Naive thymus-derived CD4-positive, alpha-beta T cell (primary cell): ENCODE data around the gene EYS. TPM values are rescaled to one million over a fixed set of nuclear protein-coding genes. Genes with fewer than 3 reads are reported as not detected.

Source experiments
- ATAC-seq: fragments of 150-1000 bp; cut with Tn5 transposase; 2 replicates; pipeline ENCODE4 v1.10.0; 2021; ENCODE audit warnings: mild to moderate bottlenecking, moderate library complexity
- CTCF ChIA-PET: fragments of 350-600 bp; sonication (Branson Sonifier 250); formaldehyde crosslinking; loops from one replicate; lab custom pipeline; 2021; ENCODE audit warnings: antibody characterized with exemption; lab: Charles Lee
- POLR2A ChIA-PET: fragments of 350-600 bp; sonication (Branson Sonifier 250); formaldehyde crosslinking; loops from one replicate; lab custom pipeline; 2021; ENCODE audit warnings: antibody characterized with exemption, inconsistent platforms; lab: Charles Lee
- DNase-seq, 9 donors: peaks; one replicate each; pipeline versions ENCODE4 v3.0.0 to v3.0.0-alpha.2; 2020 to 2022; ENCODE audit warnings: mixed read lengths in 1 of 9
- H3K27ac ChIP-seq: one replicate; pipeline ENCODE4 v1.7.0; 2013; ENCODE audit warnings: mild to moderate bottlenecking, low read depth, low read length, moderate library complexity
- H3K27me3 ChIP-seq, 2 donors: one replicate each; pipeline ENCODE4 v1.7.0; 2013; ENCODE audit warnings: low read length in 2 of 2, mild to moderate bottlenecking in 2 of 2, moderate library complexity in 2 of 2; ENCODE audit not compliant: control insufficient read depth in 2 of 2, insufficient read depth in 2 of 2
- H3K36me3 ChIP-seq, 3 experiments: 1 replicate in 2 of 3; 2 replicates in 1 of 3; pipeline ENCODE4 v1.7.0; 2013; ENCODE audit warnings: low read length in 3 of 3, mild to moderate bottlenecking in 3 of 3, moderate library complexity in 1 of 3; ENCODE audit not compliant: insufficient read depth in 3 of 3, control insufficient read depth in 2 of 3
- H3K4me1 ChIP-seq, 2 donors: one replicate each; pipeline ENCODE4 v1.7.0; 2013; ENCODE audit warnings: low read length in 2 of 2, mild to moderate bottlenecking in 2 of 2, moderate library complexity in 1 of 2; ENCODE audit not compliant: control insufficient read depth in 2 of 2, insufficient read depth in 2 of 2
- H3K4me3 ChIP-seq: 2 replicates; pipeline ENCODE4 v1.7.0; 2013; ENCODE audit warnings: mild to moderate bottlenecking, low read length
- H3K9me3 ChIP-seq, 3 experiments: 1 replicate in 2 of 3; 2 replicates in 1 of 3; pipeline ENCODE4 v1.7.0; 2013; ENCODE audit warnings: low read length in 3 of 3; ENCODE audit not compliant: control insufficient read depth in 2 of 3
- H3K27ac Mint-ChIP-seq, 9 donors: one replicate each; pipeline ENCODE4 v1.8.0; 2020 to 2022; ENCODE audit warnings: mixed read lengths in 9 of 9, mild to moderate bottlenecking in 8 of 9, moderate library complexity in 5 of 9, inconsistent platforms in 2 of 9
- H3K27me3 Mint-ChIP-seq, 5 donors: one replicate each; pipeline ENCODE4 v1.8.0; 2021 to 2022; ENCODE audit warnings: mixed read lengths in 5 of 5, mild to moderate bottlenecking in 1 of 5
- H3K36me3 Mint-ChIP-seq, 5 donors: one replicate each; pipeline ENCODE4 v1.8.0; 2020 to 2022; ENCODE audit warnings: mixed read lengths in 5 of 5, mild to moderate bottlenecking in 3 of 5, inconsistent platforms in 1 of 5
- H3K4me1 Mint-ChIP-seq, 7 donors: one replicate each; pipeline ENCODE4 v1.8.0; 2020 to 2022; ENCODE audit warnings: mixed read lengths in 7 of 7, mild to moderate bottlenecking in 3 of 7, inconsistent platforms in 1 of 7
- H3K4me3 Mint-ChIP-seq, 10 donors: one replicate each; pipeline ENCODE4 v1.8.0; 2020 to 2022; ENCODE audit warnings: mild to moderate bottlenecking in 10 of 10, mixed read lengths in 10 of 10, moderate library complexity in 6 of 10, inconsistent platforms in 2 of 10
- H3K9me3 Mint-ChIP-seq, 11 donors: one replicate each; pipeline ENCODE4 v1.8.0; 2020 to 2022; ENCODE audit warnings: mixed read lengths in 11 of 11, mild to moderate bottlenecking in 4 of 11, inconsistent platforms in 1 of 11, moderate library complexity in 1 of 11
- intact Hi-C, 2 donors: fragments of 100-400 bp; cut with micrococcal nuclease; formaldehyde crosslinking; loops; one replicate each; pipeline ENCODE4 v1.15.1; 2023
- polyA plus RNA-seq, 2 donors: library from polyadenylated mRNA; unstranded; fragments of 300-500 nt; fragmentation: Illumina TruSeq; gene quantifications; one replicate each; pipeline ENCODE4 v1.2.3, GENCODE V29; 2021
- total RNA-seq, 6 experiments: library from RNA in 5 of 6; stranded (reverse) in 5 of 6; gene quantifications; 1 replicate in 5 of 6; 2 replicates in 1 of 6; pipeline ENCODE4 v1.2.3 and lab custom pipeline; 2021 to 2026

The EYS gene
- total and polyA plus RNA-seq, 7 experiments from 2014 or later, result 0.07 to 0.21 (median 0.13) TPM; not detected in 4

GRCh38 chr6:64520050-64520449 lies 1187.0 kb downstream of the EYS start:
- Mint-ChIP-seq H3K27ac (no peak overlapping the region), H3K4me3 (no peak overlapping the region), H3K9me3 (peaks cover 0 to 18% (median 9%) of the 10 kb centered on the region in 11 donors), H3K36me3 (peaks cover 0 to 8% (median 0%) of the 10 kb centered on the region in 5 donors), H3K27me3 (no peaks in the 10 kb centered on the region), H3K4me1 (no peaks in the 10 kb centered on the region)
- no peak for DNase-seq
- H3K36me3 ChIP-seq, result no peaks in the 10 kb centered on the region
- intact Hi-C loops, result no loop called here
- no peaks in the 10 kb centered on the region for H3K27me3 ChIP-seq
- H3K4me3 ChIP-seq, result no peak overlapping the region
- no peaks in the 10 kb centered on the region for H3K4me1 ChIP-seq
- POLR2A ChIA-PET, result no interaction called here
- no peak for ATAC-seq
- H3K9me3 ChIP-seq, result no peaks in the 10 kb centered on the region
- H3K27ac ChIP-seq, result no peak overlapping the region
- CTCF ChIA-PET, result no interaction called here

GRCh38 chr6:64516393-64516792 lies 1190.6 kb downstream of the EYS start:
- ChIA-PET CTCF (no interaction called here), POLR2A (no interaction called here)
- no peaks in the 10 kb centered on the region for H3K27me3 Mint-ChIP-seq
- ATAC-seq (no peak), DNase-seq (no peak)
- Histone ChIP-seq H3K4me3 (no peak overlapping the region), H3K27me3 (no peaks in the 10 kb centered on the region), H3K36me3 (no peaks in the 10 kb centered on the region), H3K9me3 (no peaks in the 10 kb centered on the region), H3K27ac (no peak overlapping the region), H3K4me1 (no peaks in the 10 kb centered on the region)
- peaks cover 0 to 8% (median 0%) of the 10 kb centered on the region in 5 donors for H3K36me3 Mint-ChIP-seq
- H3K4me3 Mint-ChIP-seq, result no peak overlapping the region
- H3K27ac Mint-ChIP-seq, result no peak overlapping the region
- peaks cover 3 to 21% (median 6%) of the 10 kb centered on the region in 11 donors for H3K9me3 Mint-ChIP-seq
- intact Hi-C loops, result no loop called here
- H3K4me1 Mint-ChIP-seq, result no peaks in the 10 kb centered on the region

- Mint-ChIP-seq H3K27ac (no peak overlapping the region), H3K4me1 (no peaks in the 10 kb centered on the region), H3K4me3 (no peak overlapping the region), H3K36me3 (no peaks in the 10 kb centered on the region), H3K27me3 (no peaks in the 10 kb centered on the region), H3K9me3 (peaks cover 0 to 14% (median 5%) of the 10 kb centered on the region in 11 donors)
- intact Hi-C loops, result no loop called here
- ChIA-PET POLR2A (no interaction called here), CTCF (no interaction called here)
- no peak for ATAC-seq
- Histone ChIP-seq H3K27ac (no peak overlapping the region), H3K9me3 (no peaks in the 10 kb centered on the region), H3K27me3 (no peaks in the 10 kb centered on the region), H3K4me3 (no peak overlapping the region), H3K4me1 (no peaks in the 10 kb centered on the region), H3K36me3 (no peaks in the 10 kb centered on the region)
- DNase-seq, result no peak
Observed at GRCh38 chr6:64507661-64508060, 1199.4 kb downstream of the EYS start.

GRCh38 chr6:64505312-64505711 lies 1201.7 kb downstream of the EYS start:
- POLR2A ChIA-PET, result no interaction called here
- CTCF ChIA-PET, result no interaction called here
- no peaks in the 10 kb centered on the region for H3K4me1 ChIP-seq
- no peaks in the 10 kb centered on the region for H3K27me3 ChIP-seq
- H3K27ac ChIP-seq, result no peak overlapping the region
- Mint-ChIP-seq H3K27ac (no peak overlapping the region), H3K4me3 (no peak overlapping the region), H3K36me3 (no peaks in the 10 kb centered on the region), H3K9me3 (peaks cover 0 to 9% (median 2%) of the 10 kb centered on the region in 11 donors), H3K4me1 (no peaks in the 10 kb centered on the region), H3K27me3 (no peaks in the 10 kb centered on the region)
- no peak overlapping the region for H3K4me3 ChIP-seq
- no peak for DNase-seq
- ATAC-seq, result no peak
- intact Hi-C loops, result no loop called here
- no peaks in the 10 kb centered on the region for H3K36me3 ChIP-seq
- no peaks in the 10 kb centered on the region for H3K9me3 ChIP-seq

- DNase-seq (no peak), ATAC-seq (no peak)
- H3K9me3 ChIP-seq, result no peaks in the 10 kb centered on the region
- H3K4me3 ChIP-seq, result no peak overlapping the region
- ChIA-PET CTCF (no interaction called here), POLR2A (no interaction called here)
- Mint-ChIP-seq H3K36me3 (no peaks in the 10 kb centered on the region), H3K27ac (no peak overlapping the region), H3K4me1 (no peaks in the 10 kb centered on the region), H3K9me3 (peaks cover 0 to 12% (median 2%) of the 10 kb centered on the region in 11 donors), H3K27me3 (no peaks in the 10 kb centered on the region), H3K4me3 (no peak overlapping the region)
- H3K4me1 ChIP-seq, result no peaks in the 10 kb centered on the region
- intact Hi-C loops, result no loop called here
- no peaks in the 10 kb centered on the region for H3K27me3 ChIP-seq
- H3K27ac ChIP-seq, result no peak overlapping the region
- no peaks in the 10 kb centered on the region for H3K36me3 ChIP-seq
Observed at GRCh38 chr6:64504503-64504902, 1202.5 kb downstream of the EYS start.

GRCh38 chr6:64502801-64503200 lies 1204.2 kb downstream of the EYS start:
- DNase-seq (no peak), ATAC-seq (no peak)
- no peak overlapping the region for H3K27ac Mint-ChIP-seq
- no peaks in the 10 kb centered on the region for H3K4me1 ChIP-seq
- H3K4me3 ChIP-seq, result no peak overlapping the region
- no peaks in the 10 kb centered on the region for H3K27me3 Mint-ChIP-seq
- POLR2A ChIA-PET, result no interaction called here
- H3K9me3 ChIP-seq, result no peaks in the 10 kb centered on the region
- H3K36me3 ChIP-seq, result no peaks in the 10 kb centered on the region
- intact Hi-C loops, result no loop called here
- H3K4me1 Mint-ChIP-seq, result no peaks in the 10 kb centered on the region
- no peak overlapping the region for H3K4me3 Mint-ChIP-seq
- H3K27me3 ChIP-seq, result no peaks in the 10 kb centered on the region
- CTCF ChIA-PET, result no interaction called here
- no peaks in the 10 kb centered on the region for H3K36me3 Mint-ChIP-seq
- peaks cover 0 to 16% (median 3%) of the 10 kb centered on the region in 11 donors for H3K9me3 Mint-ChIP-seq
- no peak overlapping the region for H3K27ac ChIP-seq

GRCh38 chr6:64497634-64498033 lies 1209.4 kb downstream of the EYS start:
- ChIA-PET POLR2A (no interaction called here), CTCF (no interaction called here)
- no peaks in the 10 kb centered on the region for H3K4me1 ChIP-seq
- DNase-seq, result no peak
- H3K27me3 ChIP-seq, result no peaks in the 10 kb centered on the region
- peaks cover 0 to 13% (median 5%) of the 10 kb centered on the region in 11 donors for H3K9me3 Mint-ChIP-seq
- H3K9me3 ChIP-seq, result no peaks in the 10 kb centered on the region
- H3K36me3 Mint-ChIP-seq, result no peaks in the 10 kb centered on the region
- H3K36me3 ChIP-seq, result no peaks in the 10 kb centered on the region
- no peak overlapping the region for H3K27ac ChIP-seq
- intact Hi-C loops, result no loop called here
- H3K27ac Mint-ChIP-seq, result no peak overlapping the region
- no peak overlapping the region for H3K4me3 Mint-ChIP-seq
- no peaks in the 10 kb centered on the region for H3K27me3 Mint-ChIP-seq
- no peak for ATAC-seq
- H3K4me3 ChIP-seq, result no peak overlapping the region
- no peaks in the 10 kb centered on the region for H3K4me1 Mint-ChIP-seq
